Right ventricle myocardium superior (tissue), 1 donor: ENCODE data around the gene TSNAXIP1. TPM values are rescaled to one million over a fixed set of nuclear protein-coding genes. Genes with fewer than 3 reads are reported as not detected.
"Not testable (repeated sequence)": the region's sequence is repeated elsewhere in the genome, so short reads cannot be mapped to it uniquely, and the experiment has no call there.

Source experiments
- ATAC-seq: fragments of 200-7000 bp; cut with Tn5 transposase; one replicate; pipeline ENCODE4 v1.9.1; 2020; ENCODE audit warnings: mild to moderate bottlenecking; ENCODE audit not compliant: poor library complexity
- DNase-seq: peaks from one replicate; pipeline ENCODE4 v3.0.0-alpha.2; 2020
- intact Hi-C: fragments of 100-400 bp; cut with DNase I; formaldehyde crosslinking; loops from one replicate; pipeline ENCODE4 v1.11.2; 2022
- total RNA-seq: library from RNA; stranded (reverse); fragmentation: NEBNext Ultra II Directional; extraction: Animal tissue kit (Norgen Biotek cat#: 25700); gene quantifications from one replicate; pipeline ENCODE4 v1.2.1, GENCODE V29; 2021
- donor health status: DM: no; HTN: yes; CAD: no; lungs with severe emphysema.

Gene TSNAXIP1
- total RNA-seq, 1 donor from 2014 or later: 0.32 TPM

DNA sequence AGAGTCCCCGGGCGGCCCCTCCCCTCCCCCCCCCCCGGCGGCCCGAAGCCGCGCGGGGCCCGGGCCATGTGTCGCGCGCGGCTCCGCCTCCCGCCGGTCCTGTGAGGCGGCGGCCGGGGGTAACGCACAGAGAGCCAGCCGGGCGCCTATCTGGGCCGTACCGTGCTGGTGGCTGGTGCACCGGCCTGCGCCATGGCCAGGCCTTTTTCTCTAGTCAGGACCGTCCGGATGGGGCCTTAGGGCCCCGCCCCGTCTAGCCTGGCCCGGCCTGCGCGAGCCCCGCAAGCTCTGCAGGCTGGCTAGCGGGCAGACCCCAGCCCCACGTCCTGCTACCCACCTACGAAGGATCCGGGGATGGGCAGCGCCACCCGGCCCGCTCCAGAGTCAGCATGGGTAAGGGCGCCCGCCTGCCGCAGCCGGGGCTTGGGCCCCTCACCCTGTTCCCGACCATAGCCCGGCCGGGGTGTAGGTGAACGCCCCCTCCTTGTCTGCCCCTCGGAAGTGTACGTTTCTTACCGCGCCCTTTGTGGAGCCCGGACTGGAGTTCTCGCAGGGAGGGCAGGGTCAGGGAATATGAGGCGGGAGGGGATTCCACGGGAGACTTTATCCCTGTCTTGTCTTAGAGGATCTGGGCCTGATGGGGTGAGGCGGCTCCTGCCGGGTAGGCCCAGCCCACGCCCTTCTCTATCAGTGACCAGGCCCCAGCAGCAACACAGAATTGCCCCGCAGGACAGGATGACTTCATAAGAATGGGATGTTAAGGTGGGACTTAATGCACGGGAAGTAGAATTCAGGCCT lies 40.6 kb downstream of the TSNAXIP1 start, which contains the start of gene CENPT:
Gene CENPT (minus strand): TSS at position 630 of the 798 bp plus-strand sequence. CDS start 13,834 bp downstream, outside the sequence.
- intact Hi-C loops: no loop called here

GRCh38 chr16:67848118-67848517 lies 41.4 kb downstream of the TSNAXIP1 start:
- DNase-seq (no peak), ATAC-seq (no peak)
- intact Hi-C loops: no loop called here

More for the DNA sequence above, 40.6 kb downstream of the TSNAXIP1 start, which contains the start of gene CENPT:
- DNase-seq: peak; percentile 79
- peak; percentile 67 for ATAC-seq

- DNase-seq (no peak), ATAC-seq (no peak)
- intact Hi-C loops: no loop called here
Observed at GRCh38 chr16:67853670-67854069, 47.0 kb downstream of the TSNAXIP1 start.

DNA sequence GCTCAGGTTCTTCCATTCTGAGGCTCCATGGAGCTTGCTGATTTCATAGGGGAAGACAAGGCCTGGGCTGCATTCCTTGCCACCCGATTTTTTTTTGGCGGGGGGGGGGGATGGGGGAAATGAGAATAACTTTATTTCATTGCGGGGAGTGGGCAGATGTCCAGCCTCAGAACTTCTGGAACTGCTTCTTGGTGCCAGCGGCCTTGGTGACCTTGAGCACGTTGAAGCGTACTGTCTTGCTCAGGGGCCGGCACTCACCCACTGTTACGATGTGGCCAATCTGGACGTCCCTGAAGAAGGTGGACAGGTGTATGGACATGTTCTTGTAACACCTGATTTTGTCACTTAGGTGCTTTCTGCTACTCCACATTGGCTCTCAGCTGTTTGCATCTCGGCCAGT lies 49.1 kb downstream of the TSNAXIP1 start:
- intact Hi-C loops: no loop called here
- no peak for ATAC-seq
- DNase-seq: no peak

DNA sequence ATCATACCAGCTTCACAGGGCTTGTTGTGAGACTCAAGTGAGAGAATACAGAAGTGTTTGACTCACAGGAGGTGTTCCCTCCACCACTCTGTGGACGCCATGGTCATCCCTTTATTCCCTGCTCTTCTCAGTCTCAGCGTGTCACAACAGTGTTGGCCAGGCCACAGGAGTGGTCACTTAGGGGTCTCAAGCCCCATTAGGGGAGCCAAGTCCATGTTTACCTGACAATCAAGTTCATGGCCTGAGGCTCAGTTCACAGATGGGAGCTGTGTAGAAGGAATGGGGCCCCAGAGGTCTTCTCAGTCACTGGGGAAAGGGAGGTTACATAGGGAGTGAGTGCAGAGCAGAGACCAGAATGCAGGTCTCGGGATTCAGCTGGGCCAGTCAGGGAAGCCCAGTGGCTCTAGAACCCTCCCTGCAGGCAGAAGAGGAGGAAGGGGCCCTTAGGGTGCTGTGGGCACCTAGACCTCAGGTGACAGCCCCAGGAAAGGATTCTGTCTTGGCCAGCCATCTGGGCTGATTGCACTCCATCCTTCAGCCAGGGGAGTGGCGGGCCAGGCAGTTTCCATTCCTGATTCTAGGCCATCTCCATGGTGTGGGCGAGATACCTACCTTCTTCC lies 50.3 kb downstream of the TSNAXIP1 start:
- intact Hi-C loops: no loop called here
- no peak for ATAC-seq
- no peak for DNase-seq

- DNase-seq (peak; percentile 65), ATAC-seq (peak; percentile 87)
- intact Hi-C loops: no loop called here
Observed at GRCh38 chr16:67857547-67858233, 51.0 kb downstream of the TSNAXIP1 start.

GRCh38 chr16:67858500-67858899 lies 51.8 kb downstream of the TSNAXIP1 start:
- intact Hi-C loops: no loop called here
- peak; percentile 49 for ATAC-seq

DNA sequence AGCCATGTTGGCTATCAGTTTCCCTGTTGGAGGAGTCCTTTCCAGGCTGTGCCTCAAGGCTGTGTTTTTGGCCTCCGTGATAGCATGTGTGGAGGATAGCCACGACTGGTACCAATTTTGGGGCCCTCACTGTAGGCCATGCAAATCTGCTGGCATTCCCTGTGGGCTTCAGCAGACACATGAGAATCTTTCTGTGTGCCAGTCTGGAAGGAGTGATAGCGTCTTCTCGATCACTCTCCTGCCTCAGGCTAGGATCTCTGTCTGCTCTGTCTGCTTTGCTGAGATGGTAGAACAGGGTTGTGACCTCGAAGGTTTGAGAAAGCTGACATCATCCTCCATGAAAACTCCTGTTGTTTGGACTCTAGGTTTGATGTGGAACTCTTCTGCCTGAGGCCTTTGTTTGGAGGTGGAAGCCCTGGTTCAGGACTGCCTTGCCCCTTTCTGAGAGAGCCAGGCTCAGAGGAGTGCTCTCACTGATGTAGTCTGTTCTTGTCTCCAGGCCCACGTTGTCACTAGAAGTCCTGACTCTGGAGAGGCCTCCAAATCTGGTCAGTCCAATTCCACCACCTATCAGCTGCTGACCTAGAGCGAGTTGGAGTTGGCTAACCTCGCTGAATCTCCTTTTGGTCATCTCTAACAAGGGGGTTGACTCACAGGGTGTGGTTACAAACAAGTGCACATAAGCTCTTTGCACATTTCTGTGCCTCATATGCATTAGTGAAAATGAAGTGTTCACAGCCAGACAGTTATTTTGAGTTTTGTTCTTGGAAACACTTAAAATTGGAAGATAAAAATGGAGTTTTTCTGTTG lies 54.1 kb downstream of the TSNAXIP1 start:
- DNase-seq: no peak
- intact Hi-C loops: no loop called here
- no peak for ATAC-seq

More at GRCh38 chr16:67858500-67858899, 51.8 kb downstream of the TSNAXIP1 start:
- DNase-seq: no peak

- intact Hi-C loops: no loop called here
- no peak for ATAC-seq
Observed at GRCh38 chr16:67861877-67862276, 55.2 kb downstream of the TSNAXIP1 start.

GRCh38 chr16:67862623-67863583 lies 56.2 kb downstream of the TSNAXIP1 start:
- intact Hi-C loops: no loop called here

More at GRCh38 chr16:67861877-67862276, 55.2 kb downstream of the TSNAXIP1 start:
- no peak for DNase-seq

DNA sequence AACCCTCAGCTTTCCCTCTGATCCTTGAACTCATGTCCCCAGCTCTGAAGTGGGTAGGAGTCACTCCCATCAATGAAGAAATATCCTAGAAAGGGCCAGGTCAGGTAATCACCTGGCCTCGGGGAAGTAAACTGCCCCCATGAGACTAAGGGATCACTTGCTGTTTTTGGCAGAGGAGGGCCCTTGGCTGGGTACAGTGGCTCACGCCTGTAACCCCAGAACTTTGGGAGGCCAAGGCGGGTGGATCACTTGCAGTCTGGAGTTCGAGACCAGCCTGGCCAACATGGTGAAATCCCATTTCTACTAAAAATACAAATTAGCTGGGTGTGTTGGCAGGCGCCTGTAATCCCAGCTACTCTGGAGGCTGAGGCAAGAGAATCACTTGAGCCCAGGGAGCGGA lies 57.4 kb downstream of the TSNAXIP1 start:
- intact Hi-C loops, ATAC-seq, DNase-seq: not testable (repeated sequence)

More at GRCh38 chr16:67862623-67863583, 56.2 kb downstream of the TSNAXIP1 start:
- ATAC-seq (peak; percentile 92), DNase-seq (peak; percentile 82)

DNA sequence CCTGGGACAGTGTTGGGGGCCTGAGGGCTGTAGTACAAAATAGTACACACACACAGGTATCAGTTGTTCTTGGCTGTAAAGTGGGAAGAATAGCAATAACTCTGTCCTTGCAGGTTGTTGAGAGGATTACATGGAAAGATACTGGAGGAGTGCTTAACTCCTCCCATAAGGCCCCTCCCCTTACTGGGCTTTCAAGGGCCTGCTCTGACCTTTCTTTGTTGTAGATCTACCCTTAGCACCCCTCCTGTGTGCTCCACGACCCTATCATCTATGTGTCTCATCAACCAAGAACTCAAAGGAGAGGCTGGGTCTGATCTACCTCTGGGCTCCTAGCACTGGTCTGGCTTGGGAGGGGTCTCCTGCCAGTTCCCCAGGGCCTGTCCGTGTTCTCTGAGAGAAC lies 57.9 kb downstream of the TSNAXIP1 start:
- ATAC-seq: no peak
- DNase-seq: no peak
- intact Hi-C loops: no loop called here

- intact Hi-C loops: no loop called here
- ATAC-seq (no peak), DNase-seq (no peak)
Observed at GRCh38 chr16:67865318-67865717, 58.6 kb downstream of the TSNAXIP1 start.

- DNase-seq (no peak), ATAC-seq (no peak)
- intact Hi-C loops: no loop called here
Observed at GRCh38 chr16:67868290-67868689, 61.6 kb downstream of the TSNAXIP1 start.

DNA sequence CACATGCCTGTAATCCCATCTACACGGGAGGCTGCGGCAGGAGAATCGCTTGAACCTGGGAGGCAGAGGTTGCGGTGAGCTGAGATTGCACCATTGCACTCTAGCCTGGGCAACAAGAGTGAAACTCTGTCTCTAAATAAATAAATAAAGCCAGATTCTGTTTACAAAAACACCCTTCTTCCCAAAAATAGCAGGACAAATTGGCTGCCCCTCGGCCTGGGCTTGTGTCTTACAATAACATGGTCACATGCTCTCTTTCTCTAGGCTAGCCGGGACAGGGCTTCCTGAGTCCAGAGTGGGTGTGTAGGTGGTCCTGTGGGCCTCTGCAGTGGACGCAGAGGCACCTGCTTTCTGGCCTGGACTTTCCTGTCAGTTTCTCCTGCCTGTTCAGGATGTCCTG lies 63.0 kb downstream of the TSNAXIP1 start:
- ATAC-seq (no peak), DNase-seq (no peak)
- intact Hi-C loops: no loop called here

DNA sequence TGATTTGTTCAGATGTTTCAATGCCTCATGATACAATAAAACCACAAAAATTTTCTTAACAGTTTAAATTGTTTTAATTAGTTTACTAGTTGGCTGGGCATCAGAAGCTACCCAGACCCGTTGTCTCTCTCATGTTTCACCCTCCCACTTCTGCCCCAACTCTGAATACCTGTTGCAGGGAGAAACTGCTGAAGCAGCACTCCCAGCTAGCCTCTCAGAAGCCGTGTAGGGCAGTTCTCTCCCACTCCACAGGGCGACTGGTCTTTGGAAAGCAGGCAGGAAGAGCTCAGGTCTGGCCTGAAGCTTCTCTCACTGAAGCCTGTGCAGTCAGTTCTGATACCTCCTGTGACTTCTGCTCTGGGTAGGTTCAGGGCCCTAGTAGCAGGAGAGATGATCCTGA lies 64.6 kb downstream of the TSNAXIP1 start:
- intact Hi-C loops: no loop called here
- DNase-seq (no peak), ATAC-seq (no peak)

DNA sequence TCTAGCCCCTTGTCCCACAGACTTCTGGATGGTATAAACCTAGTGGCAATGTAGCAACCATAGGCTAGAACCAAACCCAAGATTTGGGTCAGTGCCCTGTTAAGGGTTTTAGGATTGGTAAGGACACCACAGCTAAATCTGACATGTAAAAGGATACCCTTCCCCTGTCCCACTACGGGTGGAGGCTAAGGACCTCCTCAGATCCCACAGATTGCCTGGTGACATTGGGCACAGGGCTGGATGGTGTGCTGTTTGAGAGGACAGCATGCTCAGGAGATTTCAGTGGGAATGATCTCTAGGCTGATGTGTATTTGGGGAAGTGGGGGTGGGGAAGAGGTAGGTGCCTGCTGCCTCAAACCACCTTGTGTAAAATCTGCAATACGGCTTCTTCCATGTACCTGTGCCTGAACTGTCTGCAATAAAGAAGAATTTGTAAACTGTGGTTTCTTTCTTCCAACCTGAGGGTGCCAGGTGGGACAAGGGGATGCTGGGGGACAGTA lies 65.5 kb downstream of the TSNAXIP1 start:
- no peak for DNase-seq
- ATAC-seq: no peak
- intact Hi-C loops: no loop called here
